WERI-Rb-1 (cell line): ENCODE data around the gene MMP15.

Experiments
- DNase-seq: peaks from one replicate; pipeline ENCODE4 v3.0.0-alpha.2; 2020
- H3K27ac ChIP-seq: fragments of 250-450 bp; sonication (Bioruptor Pico); 2 replicates; pipeline ENCODE4 v1.5.1; 2020; ENCODE audit warnings: mild to moderate bottlenecking, moderate library complexity
- H3K27me3 ChIP-seq: fragments of 250-450 bp; sonication (Bioruptor Pico); 2 replicates; pipeline ENCODE4 v1.5.1; 2021; ENCODE audit warnings: mild to moderate bottlenecking, low read depth, moderate library complexity; ENCODE audit not compliant: insufficient read depth, severe bottlenecking
- H3K36me3 ChIP-seq: fragments of 250-450 bp; sonication (Bioruptor Pico); 2 replicates; pipeline ENCODE4 v1.5.1; 2020; ENCODE audit warnings: mild to moderate bottlenecking, moderate library complexity
- H3K4me3 ChIP-seq: 2 replicates; pipeline ENCODE4 v1.5.1; 2011; ENCODE audit warnings: low read depth, mild to moderate bottlenecking, control low read depth, low read length
- H3K9me3 ChIP-seq: fragments of 250-450 bp; sonication (Bioruptor Pico); 2 replicates; pipeline ENCODE4 v1.5.1; 2021; ENCODE audit warnings: mild to moderate bottlenecking, moderate library complexity; ENCODE audit not compliant: severe bottlenecking
- TF ChIP-seq, protein P1 (sequence below): IDR thresholded peaks from 2 replicates; pipeline ENCODE4 v1.5.1; 2011; ENCODE audit warnings: low read depth, mild to moderate bottlenecking, control low read depth, inconsistent platforms, low read length

The MMP15 gene

GRCh38 chr16:57997528-57998265, 27.9 kb upstream of the MMP15 start:
- H3K36me3 ChIP-seq = peaks cover 13% of the 10 kb centered on the region
- no peak overlapping the region for H3K27ac ChIP-seq
- no peak overlapping the region for H3K4me3 ChIP-seq
- no peaks in the 10 kb centered on the region for H3K9me3 ChIP-seq
- H3K27me3 ChIP-seq = no peaks in the 10 kb centered on the region
- DNase-seq = no peak
- TF ChIP-seq, protein P1, sequence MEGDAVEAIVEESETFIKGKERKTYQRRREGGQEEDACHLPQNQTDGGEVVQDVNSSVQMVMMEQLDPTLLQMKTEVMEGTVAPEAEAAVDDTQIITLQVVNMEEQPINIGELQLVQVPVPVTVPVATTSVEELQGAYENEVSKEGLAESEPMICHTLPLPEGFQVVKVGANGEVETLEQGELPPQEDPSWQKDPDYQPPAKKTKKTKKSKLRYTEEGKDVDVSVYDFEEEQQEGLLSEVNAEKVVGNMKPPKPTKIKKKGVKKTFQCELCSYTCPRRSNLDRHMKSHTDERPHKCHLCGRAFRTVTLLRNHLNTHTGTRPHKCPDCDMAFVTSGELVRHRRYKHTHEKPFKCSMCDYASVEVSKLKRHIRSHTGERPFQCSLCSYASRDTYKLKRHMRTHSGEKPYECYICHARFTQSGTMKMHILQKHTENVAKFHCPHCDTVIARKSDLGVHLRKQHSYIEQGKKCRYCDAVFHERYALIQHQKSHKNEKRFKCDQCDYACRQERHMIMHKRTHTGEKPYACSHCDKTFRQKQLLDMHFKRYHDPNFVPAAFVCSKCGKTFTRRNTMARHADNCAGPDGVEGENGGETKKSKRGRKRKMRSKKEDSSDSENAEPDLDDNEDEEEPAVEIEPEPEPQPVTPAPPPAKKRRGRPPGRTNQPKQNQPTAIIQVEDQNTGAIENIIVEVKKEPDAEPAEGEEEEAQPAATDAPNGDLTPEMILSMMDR = no peak

DNA sequence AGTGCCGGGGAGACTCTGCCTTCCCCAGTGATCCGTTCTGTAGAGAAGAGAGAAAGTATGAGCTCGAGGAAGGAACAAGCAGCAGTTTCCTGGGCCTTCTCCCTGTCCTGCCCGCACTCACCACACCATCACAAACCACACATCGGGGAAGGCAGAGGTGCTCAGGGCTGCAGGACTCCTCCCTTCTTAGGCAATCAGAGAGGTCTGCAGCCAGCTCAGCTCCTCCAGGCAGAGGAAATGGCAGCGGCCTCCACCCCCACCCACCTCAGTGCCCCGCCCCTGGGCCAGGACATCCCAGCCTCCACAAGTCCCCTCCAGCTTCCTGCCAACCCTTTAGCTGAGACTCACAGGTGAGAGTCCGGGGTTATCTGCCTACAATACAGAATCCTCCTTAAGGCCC, 27.1 kb upstream of the MMP15 start:
- Histone ChIP-seq H3K9me3 (no peaks in the 10 kb centered on the region), H3K27ac (no peak overlapping the region), H3K4me3 (no peak overlapping the region), H3K27me3 (no peaks in the 10 kb centered on the region), H3K36me3 (peaks cover 16% of the 10 kb centered on the region)
- TF ChIP-seq, protein P1 = no peak
- DNase-seq = no peak

DNA sequence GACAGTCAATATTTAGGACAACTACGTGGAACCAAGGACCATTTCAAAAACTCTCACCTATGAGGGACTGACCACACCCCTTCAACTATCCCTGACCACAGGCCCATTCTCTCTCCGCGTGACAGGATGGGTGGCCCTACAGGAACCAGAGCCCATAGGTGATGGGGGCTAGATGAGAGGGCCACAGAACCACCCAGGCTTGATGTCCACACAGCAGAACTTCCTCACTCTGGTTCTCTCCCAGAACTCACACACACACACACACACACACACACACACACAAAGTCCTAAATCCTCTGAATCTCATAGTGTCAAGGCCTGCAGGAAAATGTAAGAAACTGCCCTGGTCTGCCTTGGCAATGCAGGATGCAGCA, 26.6 kb upstream of the MMP15 start:
- Histone ChIP-seq H3K9me3 (no peaks in the 10 kb centered on the region), H3K36me3 (peaks cover 16% of the 10 kb centered on the region), H3K27ac (no peak overlapping the region), H3K4me3 (no peak overlapping the region), H3K27me3 (no peaks in the 10 kb centered on the region)
- TF ChIP-seq, protein P1 = no peak
- DNase-seq = no peak

DNA sequence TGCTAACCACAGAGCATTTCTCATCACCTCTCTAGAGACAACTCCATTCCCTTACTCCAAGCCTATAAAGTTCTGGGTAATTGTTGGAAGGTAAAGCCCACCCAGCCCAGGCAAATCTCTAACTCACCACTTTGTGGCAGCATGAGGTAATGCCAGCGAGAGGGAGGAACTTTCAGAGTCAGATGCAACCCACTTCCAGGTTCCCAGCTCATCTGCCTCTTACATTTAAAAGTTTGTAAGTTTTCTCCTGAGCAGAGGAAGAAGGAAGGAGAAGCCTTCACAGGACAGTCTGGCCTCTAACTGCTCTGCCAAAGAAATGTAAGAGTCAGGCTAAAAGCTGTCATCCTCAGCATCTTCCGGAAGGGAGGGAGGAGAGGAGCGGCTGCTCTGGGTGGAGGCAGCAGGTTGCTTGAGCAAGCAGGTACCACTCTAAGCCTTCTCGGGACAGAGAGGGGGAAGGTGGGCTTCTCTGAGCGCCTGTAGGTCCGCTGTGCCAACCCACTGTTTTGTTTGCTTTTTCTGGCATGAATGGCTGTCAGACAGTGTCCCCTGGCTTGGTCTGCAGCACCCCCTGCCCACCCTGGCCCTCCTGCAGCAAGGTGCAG, 26.1 kb upstream of the MMP15 start:
- H3K27me3 ChIP-seq = no peaks in the 10 kb centered on the region
- peak; percentile 21 for DNase-seq
- TF ChIP-seq, protein P1 = no peak
- peak overlapping the region; percentile 75 for H3K27ac ChIP-seq
- no peaks in the 10 kb centered on the region for H3K9me3 ChIP-seq
- H3K36me3 ChIP-seq = peaks cover 13% of the 10 kb centered on the region
- peak overlapping the region; percentile 49 for H3K4me3 ChIP-seq

DNA sequence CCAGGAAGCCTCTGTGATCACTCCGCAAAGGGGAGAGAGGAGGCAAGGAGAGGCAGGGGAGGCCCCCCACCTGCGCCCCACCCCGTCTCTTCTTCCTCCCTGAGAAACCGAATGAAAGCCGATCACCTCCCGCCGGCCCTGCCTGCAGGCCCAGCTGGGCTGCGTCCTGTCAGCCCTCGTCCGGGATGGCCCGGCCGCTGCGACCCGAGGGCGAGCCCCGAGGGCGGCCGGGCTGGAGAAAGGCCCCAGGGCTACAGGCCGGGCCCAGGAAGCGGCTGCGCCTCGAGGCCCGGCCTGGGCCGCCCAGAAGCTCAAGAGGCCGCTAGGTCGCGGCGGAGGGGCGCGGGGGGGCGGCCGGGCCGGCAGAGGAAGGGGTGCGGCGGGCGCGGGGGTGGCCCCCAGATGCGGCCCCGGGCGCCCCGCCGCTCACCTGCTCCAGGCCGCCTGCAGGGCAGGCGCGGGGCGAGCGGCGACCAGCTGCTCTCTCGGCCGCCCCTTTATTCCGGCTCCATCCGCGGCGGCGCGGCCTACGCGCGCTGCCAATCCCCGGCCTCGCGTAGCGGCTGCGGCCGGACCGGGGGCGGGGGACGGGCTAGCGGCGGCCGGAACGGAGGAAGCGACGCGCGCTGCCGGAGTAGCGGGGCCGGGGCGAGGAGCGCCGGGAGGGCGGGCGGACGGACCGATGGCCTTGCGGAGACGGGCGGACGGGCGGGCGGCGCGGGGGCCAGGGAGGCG, 25.4 kb upstream of the MMP15 start, which contains the start of gene ZNF319:
ZNF319 (minus strand) TSS at position 702 of the 735 bp plus-strand sequence. CDS start 2,407 bp downstream, outside the sequence.
- TF ChIP-seq, protein P1 = no peak
- H3K27ac ChIP-seq = peak within 1 kb of the TSS; percentile 75
- peak within 1 kb of the TSS; percentile 73 for H3K4me3 ChIP-seq
- no peaks in the 10 kb centered on the region for H3K9me3 ChIP-seq
- peaks cover 16% of the 10 kb centered on the region for H3K36me3 ChIP-seq
- H3K27me3 ChIP-seq = no peaks in the 10 kb centered on the region
- DNase-seq = no peak
